Activated T-cell treated with anti-CD3 and anti-CD28 coated beads for 48 hours (primary cell): ENCODE data around the gene SCYL2.
"Not testable (repeated sequence)": the region's sequence is repeated elsewhere in the genome, so short reads cannot be mapped to it uniquely, and the experiment has no call there.

ENCODE experiments used
- DNase-seq: peaks from one replicate; pipeline ENCODE4 v3.0.0-alpha.2; 2020; ENCODE audit warnings: low read depth

Gene SCYL2

GRCh38 chr12:100324498-100324897 is 57.5 kb downstream of the SCYL2 start:
- no peak for DNase-seq

DNA sequence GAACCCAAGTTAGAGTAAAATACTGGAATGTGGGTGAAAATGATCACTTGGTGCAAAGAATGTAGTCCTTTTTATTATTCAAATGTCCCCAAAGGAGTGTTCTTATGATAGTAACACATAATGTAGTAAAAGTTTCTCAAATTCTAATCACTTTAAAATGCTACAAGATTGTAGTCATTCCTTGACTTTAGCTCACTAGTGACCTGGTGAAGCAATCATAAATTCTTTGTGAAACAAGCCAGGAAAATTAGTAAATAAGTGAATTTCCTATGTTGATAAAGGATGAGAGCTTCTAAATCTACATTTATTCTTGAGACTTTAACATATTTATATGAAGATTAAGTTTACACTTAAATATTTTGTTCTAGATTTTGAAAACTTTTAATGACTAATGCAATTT is 59.2 kb downstream of the SCYL2 start:
- DNase-seq = no peak

GRCh38 chr12:100329800-100330199 is 62.8 kb downstream of the SCYL2 start:
- no peak for DNase-seq

DNA sequence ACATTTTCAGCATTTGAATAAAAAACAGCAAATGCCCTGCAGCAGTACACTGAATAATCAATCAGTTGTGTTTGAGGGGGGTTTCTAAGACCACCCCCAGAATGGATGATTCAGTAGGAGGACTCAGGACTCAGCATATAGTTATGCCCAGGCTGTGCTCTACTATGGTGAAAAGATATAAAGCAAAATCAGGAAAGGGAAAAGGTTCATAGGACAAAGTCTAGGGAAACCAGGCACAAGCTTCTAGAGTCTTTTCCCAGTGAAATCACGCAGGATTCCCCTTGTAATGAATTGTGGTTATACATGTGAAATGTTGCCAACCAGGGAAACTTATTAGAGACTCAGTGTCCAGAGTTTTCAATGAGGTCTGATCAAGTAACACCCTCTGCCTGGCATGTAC is 64.9 kb downstream of the SCYL2 start:
- no peak for DNase-seq

DNA sequence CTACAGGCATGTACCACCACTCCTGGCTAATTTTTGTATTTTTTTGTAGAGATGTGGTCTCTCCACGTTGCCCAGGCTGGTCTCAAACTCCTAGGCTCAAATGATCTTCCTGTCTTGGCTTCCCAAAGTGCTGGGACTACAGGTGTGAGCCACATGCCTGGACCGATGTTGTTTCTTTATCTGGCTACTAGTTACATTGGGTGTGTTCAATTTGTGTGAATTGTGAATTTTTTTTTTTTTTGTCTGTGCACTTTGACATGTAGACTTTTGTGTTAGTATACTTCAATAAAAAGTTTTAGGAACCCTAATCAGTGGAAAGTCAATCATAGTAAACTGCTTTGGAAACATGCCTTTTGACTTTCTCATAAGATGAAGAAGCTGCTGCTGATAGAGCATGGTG is 65.9 kb downstream of the SCYL2 start:
- no peak for DNase-seq

GRCh38 chr12:100337299-100337698 is 70.3 kb downstream of the SCYL2 start:
- no peak for DNase-seq

GRCh38 chr12:100337727-100338126 is 70.8 kb downstream of the SCYL2 start:
- no peak for DNase-seq

- no peak for DNase-seq
Measured at GRCh38 chr12:100339071-100339470, 72.1 kb downstream of the SCYL2 start.

DNA sequence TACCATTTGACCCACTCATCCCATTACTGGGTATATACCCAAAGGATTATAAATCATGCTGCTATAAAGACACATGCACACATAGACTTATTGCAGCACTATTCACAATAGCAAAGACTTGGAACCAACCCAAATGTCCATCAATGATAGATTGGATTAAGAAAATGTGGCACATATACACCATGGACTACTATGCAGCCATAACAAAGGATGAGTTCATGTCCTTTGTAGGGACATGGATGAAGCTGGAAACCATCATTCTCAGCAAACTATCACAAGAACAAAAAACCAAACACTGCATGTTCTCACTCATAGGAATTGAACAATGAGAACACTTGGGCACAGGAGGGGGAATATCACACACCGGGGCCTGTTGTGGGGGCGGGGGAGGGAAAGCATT is 75.9 kb downstream of the SCYL2 start:
- not testable (repeated sequence) for DNase-seq

- DNase-seq = not testable (repeated sequence)
Measured at GRCh38 chr12:100344351-100344750, 77.4 kb downstream of the SCYL2 start.

GRCh38 chr12:100345020-100345767 is 78.2 kb downstream of the SCYL2 start:
- DNase-seq = no peak

GRCh38 chr12:100346660-100347059 is 79.7 kb downstream of the SCYL2 start:
- no peak for DNase-seq

GRCh38 chr12:100348657-100349454 is 81.9 kb downstream of the SCYL2 start:
- no peak for DNase-seq

DNA sequence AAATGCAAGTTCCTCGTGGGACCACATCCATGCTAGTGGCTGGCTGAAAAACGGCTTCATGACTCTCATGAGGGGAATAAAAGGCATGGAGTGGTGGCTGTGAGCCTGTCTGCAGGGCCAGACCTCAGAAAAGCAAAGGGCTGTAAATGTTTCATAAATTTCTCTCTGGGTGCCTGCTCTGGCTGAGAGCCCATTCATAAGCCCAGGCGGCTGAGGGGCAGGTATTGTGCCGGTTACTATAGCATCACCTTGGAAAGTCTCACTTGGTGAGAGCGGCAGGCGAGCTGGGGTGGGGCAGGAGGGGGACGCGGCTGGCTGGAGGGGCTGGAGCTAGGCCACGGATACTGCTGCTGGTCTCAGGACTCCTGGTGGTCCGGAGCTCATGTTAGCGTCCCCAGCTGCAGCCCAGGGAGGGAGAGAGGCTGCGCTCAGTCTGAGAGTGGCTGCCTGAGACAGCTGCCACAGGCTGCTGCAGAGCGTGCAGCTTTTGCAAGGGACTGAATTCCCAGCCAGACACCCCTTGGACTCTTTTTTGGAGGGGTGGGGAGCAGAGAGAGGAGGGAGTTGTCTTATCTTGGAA is 89.8 kb downstream of the SCYL2 start, which contains the start of gene SLC17A8:
TSS of gene SLC17A8 (plus strand) at position 431 of the 580 bp plus-strand sequence. CDS start 318 bp downstream, outside the sequence.
- no peak for DNase-seq

- DNase-seq = no peak
Measured at GRCh38 chr12:100359248-100359647, 92.3 kb downstream of the SCYL2 start.

- DNase-seq = no peak
Measured at GRCh38 chr12:100359822-100360221, 92.8 kb downstream of the SCYL2 start.

GRCh38 chr12:100360450-100360849 is 93.5 kb downstream of the SCYL2 start:
- DNase-seq = no peak

DNA sequence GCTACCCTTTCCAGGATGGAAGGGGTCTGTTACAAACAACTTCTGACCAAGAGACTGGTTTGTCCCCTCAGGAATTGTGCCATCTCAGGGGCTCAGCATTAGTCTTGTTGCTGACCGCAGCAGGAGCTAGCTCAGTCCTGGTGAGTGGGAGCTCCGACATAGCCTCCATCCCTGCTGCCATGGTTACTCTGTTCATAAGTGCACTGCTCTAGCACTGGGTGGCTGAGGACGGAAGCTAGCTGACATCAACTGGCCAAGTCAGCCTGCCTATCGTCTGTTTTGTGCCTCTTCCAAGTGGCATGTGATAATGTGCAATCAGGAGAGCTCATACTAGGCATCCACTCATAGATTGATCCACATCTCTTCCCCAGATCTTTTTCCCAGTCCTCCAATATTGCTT is 97.3 kb downstream of the SCYL2 start:
- DNase-seq = no peak

- DNase-seq = no peak
Measured at GRCh38 chr12:100365411-100365810, 98.4 kb downstream of the SCYL2 start.

DNA sequence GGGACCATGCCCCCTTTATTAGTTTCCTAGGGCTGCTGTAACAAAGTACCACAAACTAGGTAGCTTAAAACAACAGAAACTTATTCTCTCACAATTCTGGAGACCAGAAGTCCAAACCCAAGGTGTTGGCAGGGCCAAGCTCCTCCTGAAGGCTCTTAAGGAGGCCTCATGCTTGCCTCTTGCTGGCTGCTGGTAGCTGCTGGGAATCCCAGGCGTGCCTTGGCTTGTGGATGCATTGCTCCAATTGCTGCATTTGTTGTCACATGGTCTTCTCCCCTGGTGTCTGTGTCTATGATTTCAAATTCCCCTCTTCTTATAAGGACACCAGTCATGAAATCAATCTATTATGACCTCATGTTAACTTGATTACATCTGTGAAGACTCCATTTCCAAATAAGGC is 101.1 kb downstream of the SCYL2 start:
- DNase-seq = no peak

GRCh38 chr12:100371146-100371545 is 104.2 kb downstream of the SCYL2 start:
- no peak for DNase-seq

DNA sequence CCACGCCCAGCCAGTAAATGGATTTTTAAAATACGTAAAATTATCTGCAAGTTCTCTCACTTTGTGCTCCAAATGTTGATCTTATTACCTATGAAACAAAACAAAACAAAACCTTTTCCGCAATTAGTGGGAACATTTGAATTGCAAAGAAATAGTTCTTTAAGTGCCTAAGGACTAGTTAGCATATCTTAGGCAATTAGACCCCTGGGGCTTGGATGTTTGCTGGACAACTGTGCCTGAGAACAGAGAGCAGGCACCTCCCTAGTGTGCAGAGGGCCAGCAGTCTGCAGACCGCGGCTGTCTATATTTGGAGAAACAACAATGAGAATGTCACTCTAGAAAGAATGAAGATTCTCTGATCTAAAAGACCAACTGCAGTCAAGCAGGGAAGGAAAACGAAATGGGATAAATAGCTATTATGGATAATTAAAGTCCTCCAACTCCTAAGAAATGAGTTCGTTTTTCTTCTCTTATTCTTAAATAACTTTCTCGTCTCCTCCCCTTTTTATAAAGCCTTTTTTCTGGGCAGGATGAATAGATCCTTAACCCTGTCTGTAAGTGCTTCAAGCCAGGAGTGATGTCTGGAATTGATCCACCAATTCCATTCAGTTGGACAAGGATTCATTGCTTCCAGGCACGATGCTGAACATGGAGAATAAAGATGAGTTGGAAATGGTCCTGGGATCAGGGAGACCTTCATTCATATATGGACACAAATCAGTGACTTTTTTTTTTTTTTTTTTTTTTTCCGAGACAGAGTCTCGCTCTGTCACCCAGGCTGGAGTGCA is 106.1 kb downstream of the SCYL2 start:
- DNase-seq = no peak
